OCI-LY1 (cell line): ENCODE data around the gene SAMD1.

Source experiments
- H2AFZ ChIP-seq: fragments of 200-600 bp; sonication (generic), shearing (Covaris generic); 2 replicates; pipeline ENCODE4 v1.6.0; 2014; ENCODE audit warnings: antibody characterized with exemption, mild to moderate bottlenecking, low read length
- H3F3A ChIP-seq: fragments of 200-600 bp; sonication (generic), shearing (Covaris generic); 2 replicates; pipeline ENCODE4 v1.6.0; 2014; ENCODE audit warnings: mild to moderate bottlenecking, antibody characterized with exemption, low read length, moderate library complexity; ENCODE audit not compliant: insufficient read depth
- H3K27ac ChIP-seq: fragments of 200-600 bp; sonication (generic); 2 replicates; pipeline ENCODE4 v1.5.1; 2014; ENCODE audit warnings: low read length, mixed run types, mild to moderate bottlenecking, low read depth; ENCODE audit not compliant: poor library complexity, severe bottlenecking
- H3K27me3 ChIP-seq: fragments of 200-600 bp; sonication (generic); 2 replicates; pipeline ENCODE4 v1.6.0; 2014; ENCODE audit warnings: antibody characterized with exemption, mild to moderate bottlenecking, low read length, moderate library complexity; ENCODE audit not compliant: insufficient read depth
- H3K36me3 ChIP-seq: fragments of 200-600 bp; sonication (generic); 2 replicates; pipeline ENCODE4 v1.6.1; 2014; ENCODE audit warnings: mild to moderate bottlenecking, antibody characterized with exemption, low read length, moderate library complexity, mixed read lengths; ENCODE audit not compliant: insufficient read depth
- H3K4me1 ChIP-seq: fragments of 200-600 bp; sonication (generic); 2 replicates; pipeline ENCODE4 v1.5.1; 2014; ENCODE audit warnings: mild to moderate bottlenecking, low read length, moderate library complexity; ENCODE audit not compliant: insufficient read depth, severe bottlenecking
- H3K4me2 ChIP-seq: fragments of 200-600 bp; sonication (generic), shearing (Covaris generic); 2 replicates; pipeline ENCODE4 v1.6.1; 2014; ENCODE audit warnings: low read length
- H3K4me3 ChIP-seq: fragments of 200-600 bp; sonication (generic); 2 replicates; pipeline ENCODE4 v1.5.1; 2014; ENCODE audit warnings: low read length, low read depth, mild to moderate bottlenecking, mixed read lengths; ENCODE audit not compliant: poor library complexity, severe bottlenecking
- H3K79me2 ChIP-seq: fragments of 200-600 bp; shearing (Covaris generic); 2 replicates; pipeline ENCODE4 v1.6.1; 2016; ENCODE audit warnings: mixed run types, low read length, mixed read lengths; ENCODE audit not compliant: insufficient read depth
- H3K9ac ChIP-seq: fragments of 200-600 bp; sonication (generic), shearing (Covaris generic); 2 replicates; pipeline ENCODE4 v1.6.1; 2014; ENCODE audit warnings: mild to moderate bottlenecking, low read length, mixed read lengths
- H3K9me2 ChIP-seq: fragments of 200-600 bp; sonication (generic), shearing (Covaris generic); 2 replicates; pipeline ENCODE4 v1.6.1; 2014; ENCODE audit warnings: low read depth, mild to moderate bottlenecking, low read length, mixed read lengths
- H3K9me3 ChIP-seq: fragments of 200-600 bp; shearing (Covaris generic); 2 replicates; pipeline ENCODE4 v1.6.1; 2014; ENCODE audit warnings: low read length, mixed read lengths
- H4K20me1 ChIP-seq: fragments of 200-600 bp; sonication (generic), shearing (Covaris generic); 2 replicates; pipeline ENCODE4 v1.6.0; 2016; ENCODE audit warnings: mild to moderate bottlenecking, low read length; ENCODE audit not compliant: insufficient read depth
- CTCF ChIP-seq: fragments of 200-600 bp; sonication (generic), shearing (Covaris generic); IDR thresholded peaks from 2 replicates; pipeline ENCODE4 v1.5.1; 2017; ENCODE audit warnings: mild to moderate bottlenecking, antibody characterized with exemption, low read length, moderate library complexity, mixed read lengths
- EZH2 ChIP-seq: fragments of 200-600 bp; sonication (generic), shearing (Covaris generic); IDR thresholded peaks from 2 replicates; pipeline ENCODE4 v1.8.0; 2017; ENCODE audit warnings: borderline replicate concordance, mixed run types, mild to moderate bottlenecking, antibody characterized with exemption, low read length, moderate library complexity, mixed read lengths

Gene SAMD1

GRCh38 chr19:14103310-14103709, 12.8 kb upstream of the SAMD1 start:
- TF ChIP-seq EZH2 (no peak), CTCF (no peak)
- Histone ChIP-seq H3K27ac (no peak overlapping the region), H3K4me3 (no peak overlapping the region), H3K9me3 (no peaks in the 10 kb centered on the region), H3K9ac (no peak overlapping the region), H4K20me1 (no peaks in the 10 kb centered on the region), H3K4me2 (no peak overlapping the region), H3K27me3 (no peaks in the 10 kb centered on the region), H2AFZ (no peak overlapping the region), H3F3A (no peaks in the 10 kb centered on the region), H3K36me3 (peaks cover 41% of the 10 kb centered on the region), H3K4me1 (no peaks in the 10 kb centered on the region), H3K79me2 (no peaks in the 10 kb centered on the region), H3K9me2 (no peaks in the 10 kb centered on the region)

- no peak overlapping the region for H3K4me2 ChIP-seq
Observed at GRCh38 chr19:14102756-14103155, 12.2 kb upstream of the SAMD1 start.

GRCh38 chr19:14102102-14102696, 11.6 kb upstream of the SAMD1 start:
- H3K27ac ChIP-seq = no peak overlapping the region
- H3K79me2 ChIP-seq = no peaks in the 10 kb centered on the region
- H4K20me1 ChIP-seq = no peaks in the 10 kb centered on the region
- no peak overlapping the region for H3K9ac ChIP-seq
- H3K4me3 ChIP-seq = no peak overlapping the region
- no peaks in the 10 kb centered on the region for H3F3A ChIP-seq
- no peak overlapping the region for H2AFZ ChIP-seq
- TF ChIP-seq EZH2 (no peak), CTCF (no peak)
- no peaks in the 10 kb centered on the region for H3K4me1 ChIP-seq
- no peaks in the 10 kb centered on the region for H3K9me3 ChIP-seq
- no peak overlapping the region for H3K4me2 ChIP-seq
- no peaks in the 10 kb centered on the region for H3K9me2 ChIP-seq
- no peaks in the 10 kb centered on the region for H3K27me3 ChIP-seq
- H3K36me3 ChIP-seq = peaks cover 51% of the 10 kb centered on the region

More at GRCh38 chr19:14102756-14103155, 12.2 kb upstream of the SAMD1 start:
- Histone ChIP-seq H3K79me2 (no peaks in the 10 kb centered on the region), H3K9ac (no peak overlapping the region), H3K4me1 (no peaks in the 10 kb centered on the region), H3K27ac (no peak overlapping the region), H3K9me2 (no peaks in the 10 kb centered on the region), H3F3A (no peaks in the 10 kb centered on the region), H2AFZ (no peak overlapping the region), H3K27me3 (no peaks in the 10 kb centered on the region), H3K4me3 (no peak overlapping the region), H3K9me3 (no peaks in the 10 kb centered on the region), H3K36me3 (peaks cover 45% of the 10 kb centered on the region), H4K20me1 (no peaks in the 10 kb centered on the region)
- TF ChIP-seq EZH2 (no peak), CTCF (no peak)
